ENCODE results near the gene LIMS2.

Gene LIMS2

DNA sequence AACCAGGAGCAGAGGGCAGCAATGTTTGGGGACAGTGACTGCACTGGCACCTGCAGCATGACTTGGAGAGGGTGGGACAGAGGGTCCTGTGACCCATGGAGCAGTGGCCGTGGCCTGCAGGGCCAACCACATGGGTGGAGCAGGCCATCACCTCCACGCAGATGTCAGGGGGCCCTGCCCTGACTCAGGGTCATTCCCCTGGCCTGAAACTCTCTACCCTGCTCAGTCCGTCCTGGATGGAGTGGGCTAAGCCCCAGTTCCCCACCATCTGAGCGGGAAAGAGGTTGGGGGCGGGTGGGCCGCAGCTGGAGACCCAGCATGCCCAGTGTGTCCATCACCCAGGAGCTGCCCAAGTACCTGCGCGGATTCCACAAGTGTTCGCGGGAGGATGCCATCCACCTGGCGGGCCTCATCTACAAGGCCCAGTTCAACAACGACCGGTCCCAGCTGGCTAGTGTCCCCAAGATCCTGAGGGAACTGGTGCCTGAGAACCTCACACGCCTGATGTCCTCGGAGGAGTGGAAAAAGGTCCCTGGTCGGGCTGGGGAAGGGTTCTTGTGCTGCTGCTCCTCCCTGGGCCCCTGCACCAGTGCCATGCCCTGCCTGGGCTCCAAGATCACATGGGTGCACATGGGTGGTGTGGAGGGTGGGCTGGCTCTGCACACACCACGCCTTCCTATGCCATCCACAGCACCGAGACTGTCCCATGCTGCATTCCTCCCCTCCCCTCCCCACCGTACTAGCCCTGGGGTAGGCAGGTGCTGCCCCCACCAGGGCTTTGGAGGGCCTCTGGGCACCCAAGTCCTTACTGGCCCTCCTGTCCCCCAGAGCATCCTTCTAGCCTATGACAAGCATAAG lies 39.7 kb downstream of the LIMS2 start:
- DNase-seq (ENCODE audit: low spot score) = no peak

DNA sequence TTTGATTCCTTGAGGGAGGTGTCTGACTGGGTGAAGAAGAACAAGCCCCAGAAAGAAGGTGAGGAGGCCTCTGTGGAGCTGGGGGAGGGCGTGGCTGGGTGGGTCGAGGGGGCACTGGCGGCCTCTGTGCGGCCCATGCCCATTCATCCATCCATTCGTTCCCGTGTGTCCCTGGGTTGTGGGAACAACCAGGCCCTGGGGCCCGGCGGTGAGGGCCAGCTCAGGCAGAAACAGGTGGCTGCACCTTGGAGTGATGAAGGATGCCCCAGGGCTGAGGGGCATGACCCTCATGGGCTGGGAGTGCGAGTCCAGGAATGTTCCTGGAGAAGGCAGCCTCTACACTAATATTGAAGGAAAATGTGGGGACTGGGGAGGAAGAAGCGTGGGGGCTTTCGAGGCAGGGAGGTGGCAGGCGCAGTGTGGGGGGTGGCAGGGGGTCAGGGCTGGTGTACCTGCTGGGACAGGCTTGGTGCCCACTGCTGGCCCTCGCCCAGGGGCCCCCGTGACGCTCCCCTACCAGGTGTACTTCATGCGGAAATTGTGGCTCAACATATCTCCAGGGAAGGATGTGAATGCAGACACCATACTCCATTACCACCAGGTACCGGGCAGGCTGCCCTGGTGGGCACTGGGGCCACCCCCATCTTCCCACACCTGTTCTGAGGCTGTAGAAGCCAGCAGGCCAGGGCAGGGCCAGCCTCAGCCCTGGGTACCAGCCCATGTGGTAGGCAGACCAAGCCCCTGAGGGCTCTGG lies 40.5 kb downstream of the LIMS2 start:
- no peak for DNase-seq (ENCODE audit: low spot score)

DNA sequence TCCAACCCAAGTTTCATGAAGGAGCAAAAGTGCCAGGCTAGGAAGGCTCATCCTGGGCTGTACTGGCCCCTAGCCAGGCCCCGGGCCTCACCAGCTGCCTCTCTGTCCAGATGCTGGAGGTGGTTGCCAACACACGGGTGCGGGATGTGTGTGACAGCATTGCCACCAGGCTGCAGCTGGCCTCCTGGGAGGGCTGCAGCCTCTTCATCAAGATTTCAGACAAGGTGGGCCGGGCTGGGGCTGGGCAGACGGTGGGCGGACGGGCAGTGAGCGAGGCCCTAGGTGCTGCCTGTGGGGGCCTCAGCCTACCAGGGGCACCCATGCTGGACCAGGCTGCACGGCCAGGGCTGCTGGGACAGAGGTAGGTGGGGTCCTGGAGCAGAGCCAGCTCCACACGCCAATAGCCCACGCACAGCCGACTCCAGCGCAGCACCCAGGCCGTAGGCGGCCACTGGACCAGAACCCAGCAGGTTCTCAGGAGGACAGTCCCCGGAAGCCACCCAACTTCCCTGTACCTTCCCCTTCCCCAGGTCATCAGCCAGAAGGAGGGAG lies 41.2 kb downstream of the LIMS2 start:
- DNase-seq (ENCODE audit: low spot score) = no peak

DNA sequence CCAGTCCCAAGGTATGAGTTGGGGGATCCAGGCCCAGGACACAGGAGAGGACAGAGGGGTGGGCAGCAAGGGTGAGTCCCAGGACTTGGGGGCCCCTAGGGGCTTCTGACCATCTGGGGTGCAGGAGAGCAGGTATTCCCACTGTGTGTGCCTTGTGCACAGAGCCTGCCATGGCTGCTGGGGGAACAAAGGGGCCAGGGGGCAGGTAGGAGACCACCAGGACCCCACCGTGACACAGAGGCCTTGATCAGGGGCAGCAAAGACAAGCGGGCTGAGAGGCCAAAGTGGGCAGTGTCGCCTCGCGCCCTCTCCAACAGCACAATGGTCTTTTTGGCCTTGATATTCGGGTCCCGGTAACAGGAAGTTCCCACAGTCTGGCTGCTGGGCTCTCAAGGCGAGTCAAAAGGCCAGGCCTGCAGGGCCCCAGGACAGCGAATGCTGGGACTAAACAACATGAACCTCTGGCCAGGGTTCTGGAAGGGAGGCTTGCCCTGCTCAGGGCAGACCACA lies 41.7 kb downstream of the LIMS2 start:
- DNase-seq (ENCODE audit: low spot score) = no peak

- no peak for DNase-seq (ENCODE audit: low spot score)
Measured at GRCh38 chr2:127632592-127633489, 42.5 kb downstream of the LIMS2 start.

DNA sequence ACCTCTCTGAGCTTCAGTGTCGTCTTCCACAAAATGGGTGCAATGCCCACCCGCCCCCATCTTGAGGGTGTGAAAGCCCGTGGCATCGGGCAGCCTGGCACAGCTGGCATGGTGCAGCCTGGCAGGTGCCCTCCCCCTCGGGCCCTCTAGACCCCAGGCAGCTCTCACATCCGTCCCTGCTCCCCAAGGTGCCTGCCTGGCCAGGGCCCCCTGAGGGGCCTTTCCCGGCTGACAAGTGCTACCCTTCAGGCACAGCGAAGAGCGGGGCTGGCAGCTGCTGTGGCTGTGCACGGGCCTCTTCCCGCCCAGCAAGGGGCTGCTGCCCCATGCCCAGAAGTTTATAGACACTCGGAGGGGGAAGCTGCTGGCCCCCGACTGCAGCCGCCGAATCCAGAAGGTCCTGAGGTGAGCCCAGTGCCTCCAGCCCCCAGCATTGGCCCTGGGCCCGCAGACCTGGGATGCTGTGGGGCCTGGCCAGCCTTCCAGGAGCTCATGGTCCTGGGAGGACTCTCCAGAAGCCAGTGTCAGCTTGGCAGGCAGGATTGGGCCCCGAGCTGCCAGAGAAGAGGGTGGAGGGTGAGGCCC lies 43.2 kb downstream of the LIMS2 start:
- DNase-seq (ENCODE audit: low spot score) = no peak

DNA sequence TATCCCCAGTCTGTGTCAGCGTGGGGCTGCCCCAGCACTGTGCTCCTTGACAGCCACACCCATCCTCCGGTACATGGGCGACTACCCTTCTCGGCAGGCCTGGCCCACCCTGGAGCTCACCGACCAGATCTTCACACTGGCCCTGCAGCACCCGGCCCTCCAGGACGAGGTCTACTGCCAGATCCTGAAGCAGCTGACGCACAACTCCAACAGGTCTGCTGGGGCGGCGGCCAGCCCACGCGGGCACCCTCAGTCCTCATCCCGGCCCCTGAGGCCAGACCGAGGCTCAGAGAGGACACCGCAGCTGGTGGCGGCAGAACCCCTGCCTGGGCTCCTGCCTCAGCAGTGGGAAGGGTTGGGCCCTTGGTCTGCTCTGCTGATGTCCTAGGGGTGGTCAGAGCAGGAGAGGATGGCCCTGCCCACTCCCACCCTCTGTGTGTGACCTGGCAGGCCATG lies 43.8 kb downstream of the LIMS2 start:
- DNase-seq (ENCODE audit: low spot score) = no peak

- DNase-seq (ENCODE audit: low spot score) = no peak
Measured at GRCh38 chr2:127630864-127631540, 44.3 kb downstream of the LIMS2 start.

- DNase-seq (ENCODE audit: low spot score) = no peak
Measured at GRCh38 chr2:127630096-127630863, 45.0 kb downstream of the LIMS2 start.

GRCh38 chr2:127629637-127630036 lies 45.7 kb downstream of the LIMS2 start:
- no peak for DNase-seq (ENCODE audit: low spot score)

- DNase-seq (ENCODE audit: low spot score) = no peak
Measured at GRCh38 chr2:127628767-127629614, 46.3 kb downstream of the LIMS2 start.

DNA sequence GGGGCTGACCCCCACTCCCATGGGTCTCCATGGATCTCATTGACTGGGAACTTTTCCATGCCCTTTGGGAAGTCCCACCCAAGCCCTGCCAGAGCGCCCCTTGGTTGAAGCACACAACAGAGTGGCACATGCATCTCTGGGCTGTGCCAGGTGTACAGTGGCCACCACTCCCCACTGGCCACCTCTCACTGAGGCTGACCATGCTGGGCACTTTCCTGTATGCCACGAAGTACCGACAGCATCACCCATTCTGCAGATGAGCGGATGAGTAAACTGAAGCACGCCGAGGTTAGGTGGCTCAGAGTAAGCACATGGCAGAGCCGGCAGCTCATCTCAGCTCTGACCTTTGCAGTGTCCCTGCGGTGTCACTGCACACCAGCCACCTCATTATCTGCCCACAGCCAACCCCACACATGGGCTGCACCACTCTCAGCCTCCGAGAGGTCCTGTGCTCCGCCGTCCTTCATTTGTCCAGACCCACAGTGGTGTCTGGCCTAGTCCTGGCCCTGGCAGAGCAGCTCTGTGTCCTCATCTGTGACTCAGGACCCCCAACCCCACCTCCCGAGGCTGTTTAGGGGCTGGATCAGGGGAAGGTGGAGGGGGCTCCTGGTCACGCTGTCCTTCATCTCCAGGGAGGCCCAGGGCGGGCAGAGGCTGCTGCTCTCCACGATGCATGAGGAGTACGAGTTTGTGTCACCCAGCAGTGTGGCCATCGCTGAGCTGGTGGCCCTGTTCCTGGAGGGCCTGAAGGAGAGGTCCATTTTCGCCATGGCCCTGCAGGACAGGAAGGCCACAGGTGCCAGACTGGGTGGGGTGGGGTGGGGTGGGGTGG lies 47.4 kb downstream of the LIMS2 start:
- DNase-seq (ENCODE audit: low spot score) = no peak

GRCh38 chr2:127626917-127627739 lies 48.2 kb downstream of the LIMS2 start:
- DNase-seq (ENCODE audit: low spot score) = no peak

DNA sequence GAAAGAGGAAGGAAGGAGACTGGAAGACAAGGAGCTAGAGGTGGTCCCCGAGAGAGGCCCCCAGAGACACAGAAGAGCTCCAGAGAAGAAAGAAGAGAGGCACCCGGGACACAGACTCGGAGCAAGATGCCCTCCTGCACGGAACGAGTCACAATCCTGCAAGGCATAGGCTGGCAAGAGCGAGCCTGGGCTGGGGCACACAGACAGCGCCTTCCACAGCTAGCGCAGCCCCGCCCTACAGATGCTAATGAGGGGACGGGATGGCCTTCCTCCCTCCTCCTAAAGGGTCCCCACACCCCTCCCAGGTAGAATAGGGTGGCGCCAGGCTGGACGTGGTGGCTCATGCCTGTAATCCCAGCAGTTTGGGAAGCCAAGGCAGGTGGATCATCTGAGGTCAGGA lies 49.2 kb downstream of the LIMS2 start:
- no peak for DNase-seq (ENCODE audit: low spot score)

GRCh38 chr2:127625572-127625951 lies 49.8 kb downstream of the LIMS2 start:
- DNase-seq (ENCODE audit: low spot score) = no peak

DNA sequence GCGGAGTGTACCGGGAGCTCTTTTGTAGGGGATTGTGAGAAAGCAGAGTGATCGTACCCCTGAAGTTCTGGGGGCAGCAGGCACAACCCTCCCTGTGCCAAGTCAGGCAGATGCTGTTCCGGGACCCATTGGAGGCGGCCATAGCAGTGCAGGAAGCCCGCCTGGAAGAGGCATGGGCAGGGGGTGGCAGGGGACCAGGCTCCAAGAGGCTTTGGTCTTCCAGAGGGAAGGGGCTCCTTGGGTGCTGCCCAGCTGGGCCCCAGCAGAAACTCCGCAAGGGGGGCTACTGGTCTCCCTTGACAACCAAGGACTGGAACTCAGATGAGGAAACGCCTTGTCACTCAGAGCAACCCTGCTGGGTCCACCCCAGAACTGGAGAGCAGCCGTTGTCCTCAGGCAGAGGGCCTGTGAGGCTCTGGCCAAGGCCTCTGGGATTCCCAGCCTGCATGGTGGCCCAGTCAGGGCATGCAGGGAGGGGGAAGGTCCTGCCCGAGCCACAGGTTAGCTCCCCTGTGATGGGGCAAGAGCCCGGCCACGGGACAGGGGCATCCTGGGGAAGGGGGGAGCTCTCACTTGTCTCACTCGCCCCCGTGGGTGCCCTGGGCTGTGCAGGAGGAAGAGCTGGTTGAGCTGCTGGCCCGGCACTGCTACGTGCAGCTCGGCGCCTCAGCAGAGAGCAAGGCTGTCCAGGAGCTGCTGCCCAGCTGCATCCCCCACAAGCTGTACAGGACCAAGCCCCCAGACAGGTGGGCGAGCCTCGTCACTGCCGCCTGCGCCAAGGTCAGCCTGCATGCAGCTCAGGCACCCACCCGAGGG lies 50.4 kb downstream of the LIMS2 start:
- DNase-seq (ENCODE audit: low spot score) = no peak
